B cell (primary cell): ENCODE data around the gene ZFPM1. TPM values are rescaled to one million over a fixed set of nuclear protein-coding genes. Genes with fewer than 3 reads are reported as not detected.
A peak's percentile ranks its signal among the peaks of the same experiment; 100 is the strongest.

Experiments used
- ATAC-seq: fragments of 200-7000 bp; cut with Tn5 transposase; one replicate; pipeline ENCODE4 v1.10.0; 2021; ENCODE audit warnings: low read depth, mild to moderate bottlenecking, moderate number of reproducible peaks, moderate library complexity
- CTCF ChIA-PET: fragments of 350-600 bp; sonication (Branson Sonifier 250); formaldehyde crosslinking; loops from one replicate; lab custom pipeline; 2021; ENCODE audit warnings: antibody characterized with exemption, inconsistent platforms; lab: Charles Lee
- POLR2A ChIA-PET: fragments of 350-600 bp; sonication (Branson Sonifier 250); formaldehyde crosslinking; loops from one replicate; lab custom pipeline; 2021; ENCODE audit warnings: antibody characterized with exemption; lab: Charles Lee
- DNase-seq: peaks from one replicate; pipeline ENCODE4 v3.0.0; 2013
- H2AFZ ChIP-seq: 2 replicates; pipeline ENCODE4 v1.6.1; 2012; ENCODE audit warnings: mild to moderate bottlenecking, low read depth, low read length; ENCODE audit not compliant: insufficient read depth, poor library complexity, severe bottlenecking
- H3K27ac ChIP-seq, 2 donors: 1 replicate in 1 of 2; 2 replicates in 1 of 2; pipeline ENCODE4 v1.5.1; 2012 to 2013; ENCODE audit warnings: low read length in 2 of 2, mild to moderate bottlenecking in 2 of 2, moderate library complexity in 1 of 2
- H3K27me3 ChIP-seq, 4 experiments: fragments of 200-600 bp in 1 of 4; sonication (generic) in 1 of 4; replicated peaks in 1 of 4; 1 replicate in 2 of 4; 2 replicates in 2 of 4; pipeline versions ENCODE4 v1.6.1 to v1.7.0; 2013 to 2016; ENCODE audit warnings: low read length in 3 of 4, mild to moderate bottlenecking in 2 of 4, mixed read lengths in 1 of 4, moderate library complexity in 1 of 4; ENCODE audit not compliant: insufficient read depth in 4 of 4, control insufficient read depth in 3 of 4; ENCODE audit errors: control extremely low read depth in 1 of 4
- H3K36me3 ChIP-seq, 2 experiments: replicated peaks in 1 of 2; 1 replicate in 1 of 2; 2 replicates in 1 of 2; pipeline versions ENCODE4 v1.6.1 to v1.7.1; 2013; ENCODE audit warnings: low read length in 1 of 2; ENCODE audit not compliant: insufficient read depth in 2 of 2, control insufficient read depth in 1 of 2; ENCODE audit errors: control extremely low read depth in 1 of 2, extremely low read depth in 1 of 2
- H3K4me1 ChIP-seq, 2 donors: fragments of 200-600 bp in 1 of 2; sonication (generic) in 1 of 2; 1 replicate in 1 of 2; 2 replicates in 1 of 2; pipeline versions ENCODE4 v1.5.1 to v1.6.1; 2013 to 2017; ENCODE audit warnings: low read length in 2 of 2; ENCODE audit not compliant: control insufficient read depth in 2 of 2, insufficient read depth in 2 of 2
- H3K4me2 ChIP-seq: replicated peaks from 2 replicates; pipeline ENCODE3; 2012; ENCODE audit warnings: mild to moderate bottlenecking, low read depth, low read length; ENCODE audit not compliant: poor library complexity, severe bottlenecking
- H3K4me3 ChIP-seq, 5 experiments: fragments of 200-600 bp in 1 of 5; sonication (generic) in 1 of 5; 1 replicate in 3 of 5; 2 replicates in 2 of 5; pipeline versions ENCODE4 v1.5.1 to v1.7.0; 2011 to 2016; ENCODE audit warnings: low read length in 4 of 5, mild to moderate bottlenecking in 4 of 5, low read depth in 2 of 5, control low read depth in 1 of 5, moderate library complexity in 1 of 5; ENCODE audit not compliant: insufficient read depth in 1 of 5; ENCODE audit errors: control extremely low read depth in 1 of 5, extremely low read depth in 1 of 5
- H3K79me2 ChIP-seq: fragments of 200-600 bp; sonication (generic); one replicate; pipeline ENCODE4 v1.6.0; 2016; ENCODE audit warnings: low read length; ENCODE audit not compliant: control insufficient read depth, insufficient read depth
- H3K9ac ChIP-seq: fragments of 200-600 bp; sonication (generic); 2 replicates; pipeline ENCODE4 v1.6.1; 2017; ENCODE audit warnings: mild to moderate bottlenecking, low read length, moderate library complexity
- H3K9me3 ChIP-seq, 3 donors: one replicate each; pipeline versions ENCODE4 v1.6.1 to v1.7.1; 2013; ENCODE audit warnings: low read length in 2 of 3; ENCODE audit not compliant: control insufficient read depth in 2 of 3, insufficient read depth in 1 of 3; ENCODE audit errors: control extremely low read depth in 1 of 3
- H4K20me1 ChIP-seq: 2 replicates; pipeline ENCODE4 v1.6.0; 2012; ENCODE audit warnings: mild to moderate bottlenecking, low read length; ENCODE audit not compliant: insufficient read depth, control insufficient read depth, poor library complexity, severe bottlenecking
- H3K27ac Mint-ChIP-seq: one replicate; pipeline ENCODE4 v1.8.0; 2021; ENCODE audit warnings: mixed read lengths
- H3K27me3 Mint-ChIP-seq: one replicate; pipeline ENCODE4 v1.8.0; 2021; ENCODE audit warnings: mixed read lengths
- H3K4me1 Mint-ChIP-seq: one replicate; pipeline ENCODE4 v1.8.0; 2021; ENCODE audit warnings: mixed read lengths
- H3K4me3 Mint-ChIP-seq: one replicate; pipeline ENCODE4 v1.8.0; 2021; ENCODE audit warnings: mixed read lengths
- H3K9me3 Mint-ChIP-seq: one replicate; pipeline ENCODE4 v1.8.0; 2022; ENCODE audit warnings: mixed read lengths; ENCODE audit not compliant: insufficient read depth
- CTCF ChIP-seq: fragments of 200-600 bp; IDR thresholded peaks from one replicate; pipeline ENCODE4 v1.8.0; 2022; ENCODE audit warnings: antibody characterized with exemption, mild to moderate bottlenecking
- EZH2 ChIP-seq: IDR thresholded peaks from 2 replicates; pipeline ENCODE4 v1.6.1; 2012; ENCODE audit warnings: borderline replicate concordance, low read depth, mild to moderate bottlenecking, moderate library complexity, low read length; ENCODE audit not compliant: insufficient read depth, poor library complexity, severe bottlenecking
- WGBS: methylation state at CpG from one replicate; pipeline ENCODE4 v1.1.5; 2013; ENCODE audit warnings: missing lambda C conversion rate; ENCODE audit not compliant: insufficient coverage; 5-methylcytosine and 5-hydroxymethylcytosine counted together
- intact Hi-C: fragments of 100-400 bp; cut with micrococcal nuclease; formaldehyde crosslinking; loops from one replicate; pipeline ENCODE4 v1.10.0; 2022
- polyA plus RNA-seq: library from polyadenylated mRNA; depleted of rRNA; stranded (reverse); fragments of >200 nt; gene quantifications from 2 replicates; pipeline ENCODE4 v1.2.3, GENCODE V29; 2012
- total RNA-seq, 2 donors: library from RNA; stranded (reverse); fragments of 120-200 nt in 1 of 2; gene quantifications; 1 replicate in 1 of 2; 2 replicates in 1 of 2; pipeline versions ENCODE4 v1.2.3 to v1.2.4, GENCODE V29; 2013 to 2022

Gene ZFPM1
- total and polyA plus RNA-seq, 2 donors (not counting 1 experiment from before 2014, with no cell fraction given), result 4.3 to 34.6 TPM

DNA sequence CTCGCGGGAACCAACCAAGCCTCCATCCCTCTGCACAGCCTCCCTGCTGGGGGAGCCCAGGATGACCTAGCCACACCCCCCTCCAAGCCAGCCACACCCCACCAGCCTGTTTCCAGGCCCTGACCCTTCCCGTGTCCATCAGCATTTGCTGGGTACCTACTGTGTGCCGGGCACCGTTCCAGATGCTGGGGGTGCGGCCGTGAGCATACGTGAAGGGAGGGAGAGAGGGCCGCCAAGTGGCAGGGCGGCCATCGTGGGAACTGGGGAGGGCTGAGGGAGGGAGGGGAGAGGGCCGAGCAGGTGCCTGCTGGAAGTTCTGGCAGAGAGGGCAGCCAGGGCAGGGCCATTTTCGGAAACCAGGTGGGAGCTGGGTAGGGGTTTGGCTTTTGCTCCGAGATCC is 23.1 kb downstream of the ZFPM1 start:
- Histone ChIP-seq H3K4me3 (no peak overlapping the region), H3K79me2 (peaks cover 9% of the 10 kb centered on the region), H4K20me1 (peaks cover 35% of the 10 kb centered on the region), H3K36me3 (no peaks in the 10 kb centered on the region), H2AFZ (no peak overlapping the region), H3K9me3 (no peaks in the 10 kb centered on the region), H3K27ac (no peak overlapping the region), H3K4me2 (no peak overlapping the region), H3K9ac (no peak overlapping the region), H3K4me1 (peaks cover 35 to 58% of the 10 kb centered on the region in 2 donors), H3K27me3 (no peaks in the 10 kb centered on the region)
- Mint-ChIP-seq H3K4me1 (peaks cover 39% of the 10 kb centered on the region), H3K4me3 (no peak overlapping the region), H3K9me3 (no peaks in the 10 kb centered on the region), H3K27me3 (no peaks in the 10 kb centered on the region), H3K27ac (peak overlapping the region; percentile 32)
- DNase-seq (no peak), ATAC-seq (no peak)
- WGBS, result 93% methylated on average over 11 of the region's 14 CpGs
- intact Hi-C loops, result no loop called here
- POLR2A ChIA-PET, result no interaction called here
- CTCF ChIA-PET, result no interaction called here
- TF ChIP-seq CTCF (no peak), EZH2 (no peak)

- H3K27me3 ChIP-seq, result no peaks in the 10 kb centered on the region
- CTCF ChIA-PET, result interaction anchor here (0.5 kb wide), 1 partner anchor 566 kb away, joined by 4 read pairs; no protein-coding TSS in a partner anchor
- POLR2A ChIA-PET, result no interaction called here
Observed at GRCh38 chr16:88476817-88477397, 23.8 kb downstream of the ZFPM1 start.

More at GRCh38 chr16:88476817-88477397, 23.8 kb downstream of the ZFPM1 start:
- 98% methylated on average over 26 of the region's 26 CpGs for WGBS
- Histone ChIP-seq H2AFZ (no peak overlapping the region), H3K79me2 (peaks cover 12% of the 10 kb centered on the region), H4K20me1 (peaks cover 35% of the 10 kb centered on the region), H3K4me1 (peaks cover 34 to 59% of the 10 kb centered on the region in 2 donors), H3K36me3 (no peaks in the 10 kb centered on the region), H3K4me2 (no peak overlapping the region), H3K9ac (no peak overlapping the region), H3K27ac (no peak overlapping the region), H3K4me3 (no peak overlapping the region), H3K9me3 (no peaks in the 10 kb centered on the region)
- DNase-seq (no peak), ATAC-seq (no peak)
- no peaks in the 10 kb centered on the region for H3K27me3 Mint-ChIP-seq
- intact Hi-C loops, result no loop called here
- TF ChIP-seq EZH2, result no peak
- no peak for TF ChIP-seq CTCF
- peak overlapping the region; percentile 42 for H3K27ac Mint-ChIP-seq
- peak overlapping the region; percentile 32 for H3K4me3 Mint-ChIP-seq
- peaks cover 45% of the 10 kb centered on the region for H3K4me1 Mint-ChIP-seq
- no peaks in the 10 kb centered on the region for H3K9me3 Mint-ChIP-seq
